Occipital lobe (tissue), 2 donors: ENCODE data around the gene ASCL5. TPM values are rescaled to one million over a fixed set of nuclear protein-coding genes. Genes with fewer than 3 reads are reported as not detected.
A peak's percentile ranks its signal among the peaks of the same experiment; 100 is the strongest.

Experiments
- DNase-seq: peaks from one replicate; lab custom pipeline; 2025; lab: John Stamatoyannopoulos, UW
- total RNA-seq: library from RNA; depleted of rRNA; stranded (reverse); fragments of >200 nt; gene quantifications from one replicate; pipeline ENCODE4 v1.2.3, GENCODE V29; 2014

Gene ASCL5
- total RNA-seq, 1 donor from 2014 or later: 0.16 TPM

- DNase-seq: no peak
These were observed 26.7 kb upstream of the ASCL5 start for GRCh38 chr1:201153474-201154388.

- DNase-seq: no peak
These were observed 22.4 kb upstream of the ASCL5 start for GRCh38 chr1:201149400-201149799.

- DNase-seq: no peak
These were observed 20.5 kb upstream of the ASCL5 start for GRCh38 chr1:201147396-201148015.

GRCh38 chr1:201146626-201147390 lies 19.8 kb upstream of the ASCL5 start:
- DNase-seq: no peak

GRCh38 chr1:201145816-201146215 lies 18.8 kb upstream of the ASCL5 start:
- no peak for DNase-seq

GRCh38 chr1:201145132-201145531 lies 18.1 kb upstream of the ASCL5 start:
- DNase-seq: no peak

GRCh38 chr1:201144701-201145100 lies 17.7 kb upstream of the ASCL5 start:
- DNase-seq: no peak

- DNase-seq: no peak
These were observed 17.0 kb upstream of the ASCL5 start for GRCh38 chr1:201143726-201144635.

GRCh38 chr1:201142849-201143725 lies 16.1 kb upstream of the ASCL5 start:
- no peak for DNase-seq

- DNase-seq: no peak
These were observed 15.2 kb upstream of the ASCL5 start for GRCh38 chr1:201142011-201142848.

GRCh38 chr1:201141418-201141817 lies 14.4 kb upstream of the ASCL5 start:
- no peak for DNase-seq

- no peak for DNase-seq
These were observed 13.9 kb upstream of the ASCL5 start for GRCh38 chr1:201140941-201141260.

- DNase-seq: no peak
These were observed 13.4 kb upstream of the ASCL5 start for GRCh38 chr1:201140235-201140940.

GRCh38 chr1:201139756-201140155 lies 12.8 kb upstream of the ASCL5 start:
- DNase-seq: no peak

- DNase-seq: no peak
These were observed 12.3 kb upstream of the ASCL5 start for GRCh38 chr1:201139306-201139705.

- DNase-seq: no peak
These were observed 11.4 kb upstream of the ASCL5 start for GRCh38 chr1:201138311-201138840.

- peak; percentile 78 for DNase-seq
These were observed 10.8 kb upstream of the ASCL5 start for GRCh38 chr1:201137579-201138310.

- no peak for DNase-seq
These were observed 10.0 kb upstream of the ASCL5 start for GRCh38 chr1:201137024-201137392.
